Ishikawa (cell line): ENCODE data around the gene COL23A1.

ENCODE experiments used
- CEBPB ChIP-seq: IDR thresholded peaks from 2 replicates; pipeline ENCODE4 v1.6.1; 2012
- CREB1 ChIP-seq: IDR thresholded peaks from 2 replicates; pipeline ENCODE4 v1.6.1; 2012; ENCODE audit warnings: low read depth
- EGR1 ChIP-seq: IDR thresholded peaks from 2 replicates; pipeline ENCODE4 v1.6.1; 2012
- EP300 ChIP-seq: IDR thresholded peaks from 2 replicates; pipeline ENCODE4 v1.6.1; 2012; ENCODE audit warnings: borderline replicate concordance
- FOXM1 ChIP-seq: IDR thresholded peaks from 2 replicates; pipeline ENCODE4 v1.6.1; 2012; ENCODE audit warnings: low read depth, borderline replicate concordance
- NFIC ChIP-seq: IDR thresholded peaks from 2 replicates; pipeline ENCODE4 v1.6.1; 2012
- RAD21 ChIP-seq: IDR thresholded peaks from 2 replicates; pipeline ENCODE4 v1.6.1; 2012; ENCODE audit warnings: low read depth
- TAF1 ChIP-seq: IDR thresholded peaks from 2 replicates; pipeline ENCODE4 v1.6.1; 2012; ENCODE audit warnings: low read depth, mild to moderate bottlenecking
- TCF12 ChIP-seq: IDR thresholded peaks from 2 replicates; pipeline ENCODE4 v1.6.1; 2012; ENCODE audit warnings: low read depth
- TEAD4 ChIP-seq: IDR thresholded peaks from 2 replicates; pipeline ENCODE4 v1.6.1; 2012
- YY1 ChIP-seq: IDR thresholded peaks from 2 replicates; pipeline ENCODE4 v1.6.1; 2012; ENCODE audit warnings: low read depth
- ZBTB7A ChIP-seq: IDR thresholded peaks from 2 replicates; pipeline ENCODE4 v1.6.1; 2012; ENCODE audit warnings: low read depth
- TF ChIP-seq, protein P1 (sequence below): IDR thresholded peaks from 2 replicates; pipeline ENCODE4 v1.6.1; 2012; ENCODE audit warnings: low read depth, mild to moderate bottlenecking
- TF ChIP-seq, protein P2 (sequence below): IDR thresholded peaks from 2 replicates; pipeline ENCODE4 v1.6.1; 2012
- TF ChIP-seq, protein P3 (sequence below): IDR thresholded peaks from 2 replicates; pipeline ENCODE4 v1.6.1; 2012

Gene COL23A1

DNA sequence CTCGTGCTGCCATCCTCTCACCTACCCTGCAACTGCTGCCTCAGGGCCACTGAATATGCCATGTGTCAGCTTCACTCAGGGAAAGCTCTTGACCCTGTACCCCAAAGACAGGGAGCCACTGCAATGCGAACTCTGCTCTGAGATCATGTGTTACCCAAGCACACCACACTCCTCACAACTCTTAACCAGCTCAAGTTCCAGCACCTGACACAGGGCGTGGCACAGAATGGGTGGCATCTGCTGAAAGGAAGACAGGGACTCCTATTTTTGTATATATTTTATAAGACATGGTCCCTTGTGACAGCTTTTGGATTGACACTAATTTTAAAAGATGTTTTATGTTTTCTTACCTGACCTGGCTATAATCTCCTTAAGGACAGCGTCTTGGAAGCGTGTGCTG is 368.3 kb downstream of the COL23A1 start:
- TF ChIP-seq YY1 (no peak), TEAD4 (no peak), RAD21 (no peak), FOXM1 (no peak), TCF12 (no peak), ZBTB7A (no peak)
- TF ChIP-seq, protein P1, sequence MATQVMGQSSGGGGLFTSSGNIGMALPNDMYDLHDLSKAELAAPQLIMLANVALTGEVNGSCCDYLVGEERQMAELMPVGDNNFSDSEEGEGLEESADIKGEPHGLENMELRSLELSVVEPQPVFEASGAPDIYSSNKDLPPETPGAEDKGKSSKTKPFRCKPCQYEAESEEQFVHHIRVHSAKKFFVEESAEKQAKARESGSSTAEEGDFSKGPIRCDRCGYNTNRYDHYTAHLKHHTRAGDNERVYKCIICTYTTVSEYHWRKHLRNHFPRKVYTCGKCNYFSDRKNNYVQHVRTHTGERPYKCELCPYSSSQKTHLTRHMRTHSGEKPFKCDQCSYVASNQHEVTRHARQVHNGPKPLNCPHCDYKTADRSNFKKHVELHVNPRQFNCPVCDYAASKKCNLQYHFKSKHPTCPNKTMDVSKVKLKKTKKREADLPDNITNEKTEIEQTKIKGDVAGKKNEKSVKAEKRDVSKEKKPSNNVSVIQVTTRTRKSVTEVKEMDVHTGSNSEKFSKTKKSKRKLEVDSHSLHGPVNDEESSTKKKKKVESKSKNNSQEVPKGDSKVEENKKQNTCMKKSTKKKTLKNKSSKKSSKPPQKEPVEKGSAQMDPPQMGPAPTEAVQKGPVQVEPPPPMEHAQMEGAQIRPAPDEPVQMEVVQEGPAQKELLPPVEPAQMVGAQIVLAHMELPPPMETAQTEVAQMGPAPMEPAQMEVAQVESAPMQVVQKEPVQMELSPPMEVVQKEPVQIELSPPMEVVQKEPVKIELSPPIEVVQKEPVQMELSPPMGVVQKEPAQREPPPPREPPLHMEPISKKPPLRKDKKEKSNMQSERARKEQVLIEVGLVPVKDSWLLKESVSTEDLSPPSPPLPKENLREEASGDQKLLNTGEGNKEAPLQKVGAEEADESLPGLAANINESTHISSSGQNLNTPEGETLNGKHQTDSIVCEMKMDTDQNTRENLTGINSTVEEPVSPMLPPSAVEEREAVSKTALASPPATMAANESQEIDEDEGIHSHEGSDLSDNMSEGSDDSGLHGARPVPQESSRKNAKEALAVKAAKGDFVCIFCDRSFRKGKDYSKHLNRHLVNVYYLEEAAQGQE = no peak
- TF ChIP-seq, protein P2, sequence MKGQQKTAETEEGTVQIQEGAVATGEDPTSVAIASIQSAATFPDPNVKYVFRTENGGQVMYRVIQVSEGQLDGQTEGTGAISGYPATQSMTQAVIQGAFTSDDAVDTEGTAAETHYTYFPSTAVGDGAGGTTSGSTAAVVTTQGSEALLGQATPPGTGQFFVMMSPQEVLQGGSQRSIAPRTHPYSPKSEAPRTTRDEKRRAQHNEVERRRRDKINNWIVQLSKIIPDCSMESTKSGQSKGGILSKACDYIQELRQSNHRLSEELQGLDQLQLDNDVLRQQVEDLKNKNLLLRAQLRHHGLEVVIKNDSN = no peak

DNA sequence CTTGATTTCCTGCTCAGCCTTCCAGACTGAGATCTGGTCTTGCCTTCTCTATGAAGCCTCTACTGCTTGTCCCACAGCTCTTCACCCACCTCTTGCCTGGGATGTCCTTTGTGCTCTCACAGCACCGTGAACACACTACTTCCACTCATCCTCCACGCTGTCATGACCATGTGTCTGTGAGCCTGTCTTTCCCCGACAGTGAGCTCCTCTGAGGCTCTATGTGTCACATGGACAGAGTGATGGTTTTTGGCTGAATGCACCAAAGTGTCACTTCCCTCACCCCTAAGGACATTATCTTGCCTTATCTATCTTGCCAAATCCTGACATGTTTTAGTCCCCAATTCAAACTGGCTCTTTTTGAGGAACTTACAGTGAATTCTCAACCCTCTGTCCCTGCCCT is 368.9 kb downstream of the COL23A1 start:
- TF ChIP-seq, protein P2 = no peak
- TF ChIP-seq TCF12 (no peak), ZBTB7A (no peak), NFIC (no peak), TEAD4 (no peak)

DNA sequence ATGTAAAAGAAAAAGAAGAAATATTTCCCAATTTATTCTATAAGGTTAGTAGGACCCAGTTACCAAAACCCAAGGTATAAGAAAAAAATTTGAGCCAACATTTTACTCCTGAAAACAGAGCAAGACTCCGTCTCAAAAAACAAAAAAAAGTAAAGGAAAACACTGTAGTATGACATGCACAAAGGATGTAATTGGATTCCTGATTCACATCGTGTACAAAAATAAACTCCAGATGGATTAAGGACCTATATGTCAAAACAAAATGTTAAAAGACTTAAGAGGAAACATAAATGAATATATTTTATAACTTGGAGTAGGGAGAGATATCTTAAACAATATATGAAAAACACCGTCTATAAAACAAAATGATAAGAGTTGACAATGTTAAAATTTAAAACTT is 371.4 kb downstream of the COL23A1 start:
- TF ChIP-seq, protein P1 = no peak
- TF ChIP-seq CEBPB = no peak
- TF ChIP-seq CREB1 = no peak
- TF ChIP-seq FOXM1 = no peak
- TF ChIP-seq EGR1 = no peak
- no peak for TF ChIP-seq NFIC
- TF ChIP-seq TCF12 = no peak
- no peak for TF ChIP-seq RAD21
- no peak for TF ChIP-seq TAF1

DNA sequence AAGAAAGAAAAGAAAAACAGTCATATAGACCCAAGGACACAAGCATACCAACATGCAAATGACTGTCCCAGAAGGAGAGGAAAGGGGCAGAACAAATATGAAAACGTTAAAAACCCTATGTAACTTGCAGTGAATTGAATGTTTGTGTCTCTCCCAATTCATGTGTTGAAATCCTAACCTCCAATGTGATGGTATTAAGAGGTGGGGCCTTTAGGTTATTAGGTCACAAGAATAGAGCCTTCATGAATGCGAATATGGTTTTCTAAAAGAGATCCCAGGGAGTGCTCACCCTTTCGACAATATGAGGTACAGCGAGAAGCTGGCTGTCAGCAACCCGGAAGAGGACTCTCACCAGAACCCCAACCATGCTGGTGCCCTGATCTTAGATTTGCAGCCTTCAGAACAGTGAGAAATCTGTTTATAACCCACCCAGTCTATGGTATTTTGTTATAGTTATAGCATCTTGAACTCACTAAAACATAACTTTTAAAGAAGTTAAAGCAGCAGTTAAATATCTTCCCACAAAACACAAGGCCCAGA is 371.9 kb downstream of the COL23A1 start:
- TF ChIP-seq FOXM1 (no peak), TAF1 (no peak), ZBTB7A (no peak), EP300 (no peak), YY1 (no peak), RAD21 (no peak), EGR1 (no peak), CREB1 (no peak), TEAD4 (no peak), NFIC (no peak), TCF12 (no peak)
- TF ChIP-seq, protein P1 = no peak
- TF ChIP-seq, protein P2 = no peak
- TF ChIP-seq, protein P3, sequence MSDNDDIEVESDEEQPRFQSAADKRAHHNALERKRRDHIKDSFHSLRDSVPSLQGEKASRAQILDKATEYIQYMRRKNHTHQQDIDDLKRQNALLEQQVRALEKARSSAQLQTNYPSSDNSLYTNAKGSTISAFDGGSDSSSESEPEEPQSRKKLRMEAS = no peak

DNA sequence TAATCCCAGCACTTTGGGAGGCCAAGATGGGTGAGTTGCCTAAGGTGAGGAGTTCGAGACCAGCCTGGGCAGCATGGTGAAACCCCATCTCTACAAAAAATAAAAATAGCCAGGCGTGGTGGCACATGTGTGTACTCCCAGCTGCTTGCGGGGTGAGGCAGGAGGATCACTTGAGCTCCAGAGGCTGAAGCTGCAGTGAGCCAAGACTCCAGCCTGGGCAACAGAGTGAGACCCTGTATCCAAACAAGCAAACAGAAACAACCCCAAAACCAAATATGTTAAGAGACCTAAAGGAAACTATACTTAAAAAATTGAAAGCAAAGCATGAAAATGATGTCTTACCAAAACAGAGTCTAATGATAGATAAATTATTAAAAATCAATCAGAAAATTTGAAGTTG is 373.4 kb downstream of the COL23A1 start:
- TF ChIP-seq, protein P3 = no peak
